ENCODE data around the gene HINT3. TPM values are rescaled to one million over a fixed set of nuclear protein-coding genes. Genes with fewer than 3 reads are reported as not detected.

HINT3 gene
- total and polyA plus RNA-seq, 2 of the 13 experiments (the other 11 are each of a cell fraction or from before 2014, with no cell fraction given): 3.1 to 22.8 TPM

DNA sequence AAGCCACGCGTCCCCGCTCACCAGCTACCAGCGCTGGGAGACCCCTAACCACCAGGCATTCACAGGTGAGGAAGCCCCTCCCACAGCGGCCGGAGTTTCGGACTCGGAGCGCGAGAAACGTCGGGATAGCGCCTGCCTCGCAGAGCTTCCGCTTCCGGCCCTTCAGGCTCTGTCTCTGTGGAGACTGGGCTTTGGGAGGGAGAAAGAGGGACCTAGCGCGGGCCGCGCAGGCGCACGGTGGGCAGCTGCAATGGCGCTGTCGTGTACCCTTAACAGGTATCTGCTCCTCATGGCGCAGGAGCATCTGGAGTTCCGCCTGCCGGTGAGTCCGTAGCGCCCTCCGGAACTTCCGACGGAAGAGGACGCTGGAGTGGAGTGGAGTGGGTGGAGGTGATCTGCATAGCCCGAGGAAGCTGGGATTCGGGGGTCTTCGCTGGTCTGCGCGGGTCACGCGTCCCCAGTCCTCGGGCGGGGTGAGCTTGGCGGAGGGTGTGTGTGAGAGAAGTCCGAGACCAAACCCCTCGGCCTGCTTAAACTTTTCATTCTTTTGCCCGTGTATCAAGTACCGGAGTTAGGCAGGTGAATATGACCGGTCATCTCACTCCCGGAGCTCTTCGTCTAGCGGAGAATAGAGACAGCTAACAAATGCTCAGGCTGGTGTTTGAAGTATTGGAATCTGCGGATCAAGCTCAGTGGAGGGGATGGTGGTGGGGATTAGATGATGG, 29.9 kb downstream of the HINT3 start, which contains the start of gene TRMT11 (continued):
- TF ChIP-seq, protein P1, sequence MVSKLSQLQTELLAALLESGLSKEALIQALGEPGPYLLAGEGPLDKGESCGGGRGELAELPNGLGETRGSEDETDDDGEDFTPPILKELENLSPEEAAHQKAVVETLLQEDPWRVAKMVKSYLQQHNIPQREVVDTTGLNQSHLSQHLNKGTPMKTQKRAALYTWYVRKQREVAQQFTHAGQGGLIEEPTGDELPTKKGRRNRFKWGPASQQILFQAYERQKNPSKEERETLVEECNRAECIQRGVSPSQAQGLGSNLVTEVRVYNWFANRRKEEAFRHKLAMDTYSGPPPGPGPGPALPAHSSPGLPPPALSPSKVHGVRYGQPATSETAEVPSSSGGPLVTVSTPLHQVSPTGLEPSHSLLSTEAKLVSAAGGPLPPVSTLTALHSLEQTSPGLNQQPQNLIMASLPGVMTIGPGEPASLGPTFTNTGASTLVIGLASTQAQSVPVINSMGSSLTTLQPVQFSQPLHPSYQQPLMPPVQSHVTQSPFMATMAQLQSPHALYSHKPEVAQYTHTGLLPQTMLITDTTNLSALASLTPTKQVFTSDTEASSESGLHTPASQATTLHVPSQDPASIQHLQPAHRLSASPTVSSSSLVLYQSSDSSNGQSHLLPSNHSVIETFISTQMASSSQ (IDR thresholded peaks at IDR 0.05; ENCODE audit: low read depth): 0 out of 2 replicates have a peak, but pooled peaks have one; percentile 28
- TF ChIP-seq, protein P1 (CRISPR knock-in tag; IDR thresholded peaks at IDR 0.05; ENCODE audit: borderline replicate concordance): no peak
- TF ChIP-seq TGIF2 (CRISPR knock-in tag; IDR thresholded peaks at IDR 0.05) (peak; percentile 58), SIX1 (CRISPR knock-in tag; IDR thresholded peaks at IDR 0.05; ENCODE audit: borderline replicate concordance) (no peak), NBN (conservative IDR thresholded peaks at IDR 0.05) (no peak), ZNF10 (CRISPR knock-in tag; IDR thresholded peaks at IDR 0.05; ENCODE audit: borderline replicate concordance, low read depth) (0 out of 2 replicates have a peak, but pooled peaks have one; percentile 61), RBM39 (IDR thresholded peaks at IDR 0.05; ENCODE audit: low read depth, low read length, poor library complexity, severe bottlenecking) (peak; percentile 91), ZNF619 (CRISPR knock-in tag; IDR thresholded peaks at IDR 0.05) (peak; percentile 94; the same call in 1 of the 2 replicates), PHF21A (CRISPR knock-in tag; IDR thresholded peaks at IDR 0.05) (peak; percentile 92; the same call in 1 of the 2 replicates), ZNF569 (CRISPR knock-in tag; IDR thresholded peaks at IDR 0.05; ENCODE audit: borderline replicate concordance) (peak; percentile 79; the same call in 1 of the 2 replicates), ZNF552 (CRISPR knock-in tag; IDR thresholded peaks at IDR 0.05; ENCODE audit: borderline replicate concordance) (peak; percentile 79; the same call in 1 of the 2 replicates), TCF7 (IDR thresholded peaks at IDR 0.05; ENCODE audit: low read depth) (no peak), FOSL2 (CRISPR knock-in tag; IDR thresholded peaks at IDR 0.05) (peak; percentile 44; the same call in 1 of the 2 replicates), ZNF264 (CRISPR knock-in tag; IDR thresholded peaks at IDR 0.05) (peak; percentile 44; the same call in 1 of the 2 replicates), SOX13 (IDR thresholded peaks at IDR 0.05) (no peak), SOX13 (CRISPR knock-in tag; conservative IDR thresholded peaks at IDR 0.05 in 1 of 2, IDR thresholded peaks at IDR 0.05 in 1 of 2) (peak in 1 of 2 experiments; percentile 49; a peak in 1 of 4 replicates), ZNF558 (CRISPR knock-in tag; IDR thresholded peaks at IDR 0.05; ENCODE audit: borderline replicate concordance) (peak; percentile 98), ZNF781 (CRISPR knock-in tag; IDR thresholded peaks at IDR 0.05; ENCODE audit: borderline replicate concordance, not compliant biosample characterization) (peak; percentile 95), SALL2 (CRISPR knock-in tag; IDR thresholded peaks at IDR 0.05) (peak; percentile 76; the same call in 1 of the 2 replicates), ZNF839 (CRISPR knock-in tag; IDR thresholded peaks at IDR 0.05; ENCODE audit: borderline replicate concordance) (peak; percentile 81; the same call in 1 of the 2 replicates)
- TF ChIP-seq, protein P2, sequence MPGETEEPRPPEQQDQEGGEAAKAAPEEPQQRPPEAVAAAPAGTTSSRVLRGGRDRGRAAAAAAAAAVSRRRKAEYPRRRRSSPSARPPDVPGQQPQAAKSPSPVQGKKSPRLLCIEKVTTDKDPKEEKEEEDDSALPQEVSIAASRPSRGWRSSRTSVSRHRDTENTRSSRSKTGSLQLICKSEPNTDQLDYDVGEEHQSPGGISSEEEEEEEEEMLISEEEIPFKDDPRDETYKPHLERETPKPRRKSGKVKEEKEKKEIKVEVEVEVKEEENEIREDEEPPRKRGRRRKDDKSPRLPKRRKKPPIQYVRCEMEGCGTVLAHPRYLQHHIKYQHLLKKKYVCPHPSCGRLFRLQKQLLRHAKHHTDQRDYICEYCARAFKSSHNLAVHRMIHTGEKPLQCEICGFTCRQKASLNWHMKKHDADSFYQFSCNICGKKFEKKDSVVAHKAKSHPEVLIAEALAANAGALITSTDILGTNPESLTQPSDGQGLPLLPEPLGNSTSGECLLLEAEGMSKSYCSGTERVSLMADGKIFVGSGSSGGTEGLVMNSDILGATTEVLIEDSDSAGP (CRISPR knock-in tag; IDR thresholded peaks at IDR 0.05; ENCODE audit: borderline replicate concordance): peak; percentile 98
- TF ChIP-seq, protein P3, sequence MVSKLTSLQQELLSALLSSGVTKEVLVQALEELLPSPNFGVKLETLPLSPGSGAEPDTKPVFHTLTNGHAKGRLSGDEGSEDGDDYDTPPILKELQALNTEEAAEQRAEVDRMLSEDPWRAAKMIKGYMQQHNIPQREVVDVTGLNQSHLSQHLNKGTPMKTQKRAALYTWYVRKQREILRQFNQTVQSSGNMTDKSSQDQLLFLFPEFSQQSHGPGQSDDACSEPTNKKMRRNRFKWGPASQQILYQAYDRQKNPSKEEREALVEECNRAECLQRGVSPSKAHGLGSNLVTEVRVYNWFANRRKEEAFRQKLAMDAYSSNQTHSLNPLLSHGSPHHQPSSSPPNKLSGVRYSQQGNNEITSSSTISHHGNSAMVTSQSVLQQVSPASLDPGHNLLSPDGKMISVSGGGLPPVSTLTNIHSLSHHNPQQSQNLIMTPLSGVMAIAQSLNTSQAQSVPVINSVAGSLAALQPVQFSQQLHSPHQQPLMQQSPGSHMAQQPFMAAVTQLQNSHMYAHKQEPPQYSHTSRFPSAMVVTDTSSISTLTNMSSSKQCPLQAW (CRISPR knock-in tag; IDR thresholded peaks at IDR 0.05): peak; percentile 97
